Endothelial cell of umbilical vein (primary cell): ENCODE measurements around the gene GMCL2.

Experiments
- EZH2 ChIP-seq: IDR thresholded peaks from 2 replicates; pipeline ENCODE4 v1.6.1; 2012; ENCODE audit warnings: borderline replicate concordance, low read depth, mild to moderate bottlenecking, moderate library complexity, low read length, inconsistent platforms; ENCODE audit not compliant: severe bottlenecking
- GATA2 ChIP-seq: IDR thresholded peaks from 2 replicates; pipeline ENCODE4 v1.7.0; 2011; ENCODE audit warnings: low read depth, mild to moderate bottlenecking, moderate library complexity, mixed read lengths, low read length; ENCODE audit not compliant: insufficient read length, insufficient read depth
- POLR2A ChIP-seq: IDR thresholded peaks from 2 replicates; pipeline ENCODE4 v1.6.1; 2012; ENCODE audit warnings: low read depth, mild to moderate bottlenecking, control low read depth, low read length
- POLR2AphosphoS5 ChIP-seq: IDR thresholded peaks from 2 replicates; pipeline ENCODE4 v1.6.1; 2012; ENCODE audit warnings: low read depth, mild to moderate bottlenecking, control low read depth, low read length, moderate library complexity; ENCODE audit not compliant: insufficient read depth
- TF ChIP-seq, protein P1 (sequence below), 2 donors: IDR thresholded peaks; 1 replicate in 1 of 2; 2 replicates in 1 of 2; pipeline ENCODE4 v1.5.1; 2011; ENCODE audit warnings: low read length in 2 of 2, mild to moderate bottlenecking in 2 of 2, moderate library complexity in 2 of 2, control low read depth in 1 of 2, inconsistent platforms in 1 of 2, low read depth in 1 of 2; ENCODE audit not compliant: insufficient read depth in 1 of 2; ENCODE audit errors: extremely low read depth in 1 of 2
- TF ChIP-seq, protein P2 (sequence below): IDR thresholded peaks from 2 replicates; pipeline ENCODE4 v1.6.1; 2011; ENCODE audit not compliant: insufficient read depth, insufficient read length

DNA sequence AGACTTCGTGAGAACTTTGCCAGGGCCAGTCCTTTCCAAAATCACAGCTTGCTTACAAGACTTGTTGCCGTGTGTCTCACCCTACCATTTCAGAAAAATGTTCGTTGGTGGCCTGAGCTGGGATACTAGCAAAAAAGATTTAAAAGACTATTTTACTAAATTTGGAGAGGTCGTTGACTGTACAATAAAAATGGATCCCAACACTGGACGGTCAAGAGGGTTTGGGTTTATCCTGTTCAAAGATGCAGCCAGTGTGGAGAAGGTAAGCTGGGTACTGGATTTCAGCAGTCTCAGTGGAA is 18.5 kb upstream of the GMCL2 start:
- TF ChIP-seq EZH2 (no peak), GATA2 (no peak), POLR2AphosphoS5 (no peak), POLR2A (no peak)
- TF ChIP-seq, protein P1, sequence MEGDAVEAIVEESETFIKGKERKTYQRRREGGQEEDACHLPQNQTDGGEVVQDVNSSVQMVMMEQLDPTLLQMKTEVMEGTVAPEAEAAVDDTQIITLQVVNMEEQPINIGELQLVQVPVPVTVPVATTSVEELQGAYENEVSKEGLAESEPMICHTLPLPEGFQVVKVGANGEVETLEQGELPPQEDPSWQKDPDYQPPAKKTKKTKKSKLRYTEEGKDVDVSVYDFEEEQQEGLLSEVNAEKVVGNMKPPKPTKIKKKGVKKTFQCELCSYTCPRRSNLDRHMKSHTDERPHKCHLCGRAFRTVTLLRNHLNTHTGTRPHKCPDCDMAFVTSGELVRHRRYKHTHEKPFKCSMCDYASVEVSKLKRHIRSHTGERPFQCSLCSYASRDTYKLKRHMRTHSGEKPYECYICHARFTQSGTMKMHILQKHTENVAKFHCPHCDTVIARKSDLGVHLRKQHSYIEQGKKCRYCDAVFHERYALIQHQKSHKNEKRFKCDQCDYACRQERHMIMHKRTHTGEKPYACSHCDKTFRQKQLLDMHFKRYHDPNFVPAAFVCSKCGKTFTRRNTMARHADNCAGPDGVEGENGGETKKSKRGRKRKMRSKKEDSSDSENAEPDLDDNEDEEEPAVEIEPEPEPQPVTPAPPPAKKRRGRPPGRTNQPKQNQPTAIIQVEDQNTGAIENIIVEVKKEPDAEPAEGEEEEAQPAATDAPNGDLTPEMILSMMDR (IDR thresholded peaks at IDR 0.05; ENCODE audit: extremely low read depth in 1 of 2, insufficient read depth in 1 of 2, low read depth in 1 of 2, low read length in 2 of 2), result no peak
- TF ChIP-seq, protein P2, sequence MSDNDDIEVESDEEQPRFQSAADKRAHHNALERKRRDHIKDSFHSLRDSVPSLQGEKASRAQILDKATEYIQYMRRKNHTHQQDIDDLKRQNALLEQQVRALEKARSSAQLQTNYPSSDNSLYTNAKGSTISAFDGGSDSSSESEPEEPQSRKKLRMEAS, result no peak
